GM21515 (cell line): Measurements from ENCODE around the gene LURAP1L.

Experiments used
- ATAC-seq: cut with Tn5 transposase; IDR thresholded peaks from one replicate; pipeline ENCODE4 v1.9.1; 2021; ENCODE audit not compliant: unreplicated experiment

The LURAP1L gene

GRCh38 chr9:12776513-12777055, 1.8 kb downstream of the LURAP1L start:
- ATAC-seq, result no peak

GRCh38 chr9:12777121-12778022, 2.6 kb downstream of the LURAP1L start:
- no peak for ATAC-seq

- no peak for ATAC-seq
Observed at GRCh38 chr9:12778389-12778788, 3.6 kb downstream of the LURAP1L start.

GRCh38 chr9:12781226-12781733, 6.5 kb downstream of the LURAP1L start:
- no peak for ATAC-seq

- ATAC-seq, result no peak
Observed at GRCh38 chr9:12783767-12784460, 9.1 kb downstream of the LURAP1L start.

- no peak for ATAC-seq
Observed at GRCh38 chr9:12784461-12785259, 9.8 kb downstream of the LURAP1L start.

GRCh38 chr9:12785260-12785770, 10.5 kb downstream of the LURAP1L start:
- no peak for ATAC-seq

GRCh38 chr9:12785941-12786340, 11.1 kb downstream of the LURAP1L start:
- ATAC-seq, result no peak

- no peak for ATAC-seq
Observed at GRCh38 chr9:12790001-12790400, 15.2 kb downstream of the LURAP1L start.

GRCh38 chr9:12790883-12791282, 16.1 kb downstream of the LURAP1L start:
- no peak for ATAC-seq

- ATAC-seq, result no peak
Observed at GRCh38 chr9:12794101-12794799, 19.4 kb downstream of the LURAP1L start.

- ATAC-seq, result no peak
Observed at GRCh38 chr9:12796601-12797000, 21.8 kb downstream of the LURAP1L start.

- ATAC-seq, result no peak
Observed at GRCh38 chr9:12797037-12797436, 22.2 kb downstream of the LURAP1L start.

GRCh38 chr9:12798066-12798770, 23.4 kb downstream of the LURAP1L start:
- no peak for ATAC-seq

- no peak for ATAC-seq
Observed at GRCh38 chr9:12801187-12801586, 26.4 kb downstream of the LURAP1L start.

- ATAC-seq, result no peak
Observed at GRCh38 chr9:12801663-12802062, 26.8 kb downstream of the LURAP1L start.

- ATAC-seq, result no peak
Observed at GRCh38 chr9:12802093-12802492, 27.3 kb downstream of the LURAP1L start.

GRCh38 chr9:12808569-12808968, 33.7 kb downstream of the LURAP1L start:
- no peak for ATAC-seq

GRCh38 chr9:12809720-12810119, 34.9 kb downstream of the LURAP1L start:
- ATAC-seq, result no peak
